NCI-H460 (cell line): ENCODE measurements around the gene PTPRE. TPM values are rescaled to one million over a fixed set of nuclear protein-coding genes. Genes with fewer than 3 reads are reported as not detected.

ENCODE experiments used
- DNase-seq: peaks from one replicate; pipeline ENCODE4 v3.0.0-alpha.2; 2016; ENCODE audit warnings: low read depth; ENCODE audit errors: extremely low read depth
- total RNA-seq: library from RNA; depleted of rRNA; stranded (reverse); fragments of >200 nt; shearing (Covaris generic); gene quantifications from 2 replicates; pipeline ENCODE4 v1.2.3, GENCODE V29; 2014

The PTPRE gene
- total RNA-seq, 1 experiment from 2014 or later = 4.0 TPM

GRCh38 chr10:128055061-128055868, 148.4 kb downstream of the PTPRE start:
- DNase-seq = no peak

GRCh38 chr10:128056303-128057050, 149.6 kb downstream of the PTPRE start:
- DNase-seq = no peak

GRCh38 chr10:128058106-128058749, 151.3 kb downstream of the PTPRE start:
- no peak for DNase-seq

GRCh38 chr10:128058750-128059134, 151.8 kb downstream of the PTPRE start:
- no peak for DNase-seq

- DNase-seq = no peak
Observed at GRCh38 chr10:128059266-128059981, 152.5 kb downstream of the PTPRE start.

GRCh38 chr10:128059982-128060293, 153.0 kb downstream of the PTPRE start:
- no peak for DNase-seq

GRCh38 chr10:128060341-128061250, 153.7 kb downstream of the PTPRE start:
- DNase-seq = no peak

- DNase-seq = no peak
Observed at GRCh38 chr10:128061306-128062300, 154.7 kb downstream of the PTPRE start.

GRCh38 chr10:128062331-128062880, 155.5 kb downstream of the PTPRE start:
- DNase-seq = no peak

GRCh38 chr10:128062881-128063563, 156.1 kb downstream of the PTPRE start:
- DNase-seq = no peak

- no peak for DNase-seq
Observed at GRCh38 chr10:128063736-128064107, 156.8 kb downstream of the PTPRE start.

- DNase-seq = no peak
Observed at GRCh38 chr10:128064108-128064969, 157.4 kb downstream of the PTPRE start.

GRCh38 chr10:128064970-128065580, 158.2 kb downstream of the PTPRE start:
- DNase-seq = no peak

GRCh38 chr10:128065881-128066534, 159.1 kb downstream of the PTPRE start:
- no peak for DNase-seq

- no peak for DNase-seq
Observed at GRCh38 chr10:128066870-128067382, 160.0 kb downstream of the PTPRE start.
